IMR-90 (cell line): Measurements from ENCODE around the gene ZNF618. TPM values are rescaled to one million over a fixed set of nuclear protein-coding genes. Genes with fewer than 3 reads are reported as not detected.

Source experiments
- ATAC-seq: fragments of 200-7000 bp; cut with Tn5 transposase; 2 replicates; pipeline ENCODE4 v1.9.1; 2020; ENCODE audit warnings: low read depth, mild to moderate bottlenecking, moderate library complexity
- BruUV-seq: library from RNA; stranded (reverse); fragments of 400-500 nt; replicated peaks from 2 replicates; lab custom pipeline; 2021; lab: Mats Ljungman, UMichigan
- CTCF ChIA-PET: fragments of 300-600 bp; formaldehyde crosslinking; extraction: SDS; loops from one replicate; lab custom pipeline; 2021; ENCODE audit warnings: antibody characterized with exemption; lab: Yijun Ruan, JAX
- POLR2A ChIA-PET: fragments of 300-600 bp; sonication (Branson Sonifier 250); formaldehyde crosslinking; loops from one replicate; lab custom pipeline; 2022; ENCODE audit warnings: antibody characterized with exemption; ENCODE audit not compliant: unreplicated experiment; lab: Charles Lee
- DNase-seq: peaks from one replicate; pipeline ENCODE4 v3.0.0; 2013
- H2AFZ ChIP-seq: replicated peaks from 2 replicates; pipeline ENCODE3; 2013; ENCODE audit warnings: low read length, mild to moderate bottlenecking; ENCODE audit not compliant: poor library complexity
- H2AK5ac ChIP-seq: 2 replicates; pipeline ENCODE4 v1.6.1; 2013; ENCODE audit warnings: low read depth, low read length, inconsistent platforms
- H2AK9ac ChIP-seq: replicated peaks from 2 replicates; pipeline ENCODE3; 2013; ENCODE audit warnings: mild to moderate bottlenecking, low read depth, low read length, moderate library complexity; ENCODE audit not compliant: poor library complexity
- H2BK120ac ChIP-seq: 2 replicates; pipeline ENCODE4 v1.6.1; 2013; ENCODE audit warnings: low read depth, low read length, inconsistent platforms
- H2BK15ac ChIP-seq: 3 replicates; pipeline ENCODE4 v1.6.1; 2013; ENCODE audit warnings: low read depth, low read length, inconsistent platforms
- H2BK20ac ChIP-seq: 2 replicates; pipeline ENCODE4 v1.6.1; 2013; ENCODE audit warnings: low read depth, mild to moderate bottlenecking, inconsistent platforms, low read length, moderate library complexity
- H2BK5ac ChIP-seq: 2 replicates; pipeline ENCODE4 v1.6.1; 2013; ENCODE audit warnings: mild to moderate bottlenecking, low read depth, low read length, inconsistent platforms; ENCODE audit not compliant: poor library complexity, severe bottlenecking
- H3K14ac ChIP-seq: replicated peaks from 2 replicates; pipeline ENCODE4 v1.6.1; 2013; ENCODE audit warnings: low read depth, low read length, inconsistent platforms
- H3K18ac ChIP-seq: 2 replicates; pipeline ENCODE4 v1.6.1; 2013; ENCODE audit warnings: low read depth, low read length, control low read depth
- H3K23ac ChIP-seq: 2 replicates; pipeline ENCODE4 v1.6.1; 2013; ENCODE audit warnings: low read depth, low read length, inconsistent platforms
- H3K27ac ChIP-seq: 2 replicates; pipeline ENCODE4 v1.5.1; 2013; ENCODE audit warnings: mild to moderate bottlenecking, control low read depth, low read length; ENCODE audit not compliant: insufficient read depth
- H3K27me3 ChIP-seq: 2 replicates; pipeline ENCODE4 v1.6.1; 2013; ENCODE audit warnings: low read length; ENCODE audit not compliant: control insufficient read depth, insufficient read depth
- H3K36me3 ChIP-seq: 2 replicates; pipeline ENCODE4 v1.6.1; 2013; ENCODE audit warnings: low read length, mixed read lengths; ENCODE audit not compliant: control insufficient read depth, insufficient read depth
- H3K4ac ChIP-seq: 2 replicates; pipeline ENCODE4 v1.6.1; 2013; ENCODE audit warnings: low read depth, low read length, inconsistent platforms
- H3K4me1 ChIP-seq: 2 replicates; pipeline ENCODE4 v1.6.1; 2013; ENCODE audit warnings: low read length, mixed read lengths; ENCODE audit not compliant: control insufficient read depth, insufficient read depth
- H3K4me2 ChIP-seq: 2 replicates; pipeline ENCODE4 v1.6.1; 2013; ENCODE audit warnings: low read depth, mild to moderate bottlenecking, control low read depth, low read length, moderate library complexity
- H3K4me3 ChIP-seq: 2 replicates; pipeline ENCODE4 v1.5.1; 2013; ENCODE audit warnings: low read depth, mild to moderate bottlenecking, control low read depth, low read length, moderate library complexity; ENCODE audit not compliant: insufficient read depth
- H3K56ac ChIP-seq: 2 replicates; pipeline ENCODE4 v1.6.1; 2013; ENCODE audit warnings: low read length, inconsistent platforms; ENCODE audit not compliant: insufficient read depth; ENCODE audit errors: extremely low read depth
- H3K79me1 ChIP-seq, 2 experiments: 2 replicates each; pipeline ENCODE4 v1.6.1; 2013; ENCODE audit warnings: low read length in 2 of 2, inconsistent platforms in 1 of 2, low read depth in 1 of 2
- H3K9ac ChIP-seq: 2 replicates; pipeline ENCODE4 v1.6.1; 2013; ENCODE audit warnings: low read depth, low read length, control low read depth
- H3K9me1 ChIP-seq: 2 replicates; pipeline ENCODE4 v1.6.1; 2013; ENCODE audit warnings: low read length, inconsistent platforms; ENCODE audit not compliant: insufficient read depth
- H3K9me3 ChIP-seq: 2 replicates; pipeline ENCODE4 v1.6.1; 2013; ENCODE audit warnings: low read length; ENCODE audit not compliant: control insufficient read depth, insufficient read depth
- H4K20me1 ChIP-seq: 2 replicates; pipeline ENCODE4 v1.6.1; 2013; ENCODE audit warnings: low read length, inconsistent platforms; ENCODE audit not compliant: insufficient read depth
- H4K5ac ChIP-seq: 2 replicates; pipeline ENCODE4 v1.6.1; 2013; ENCODE audit warnings: mild to moderate bottlenecking, low read depth, low read length, control low read depth
- H4K8ac ChIP-seq, 2 experiments: 2 replicates each; pipeline ENCODE4 v1.6.1; 2013; ENCODE audit warnings: low read depth in 2 of 2, low read length in 2 of 2, control low read depth in 1 of 2, inconsistent platforms in 1 of 2
- H4K91ac ChIP-seq: 2 replicates; pipeline ENCODE4 v1.6.1; 2013; ENCODE audit warnings: low read depth, low read length, inconsistent platforms; ENCODE audit not compliant: insufficient read depth
- ELK1 ChIP-seq: fragments of 150-350 bp; IDR thresholded peaks from 2 replicates; pipeline ENCODE4 v1.6.1; 2016; ENCODE audit warnings: low read depth, mild to moderate bottlenecking, low read length, moderate library complexity, borderline replicate concordance
- NFE2L2 ChIP-seq: fragments of 150-350 bp; IDR thresholded peaks from 2 replicates; pipeline ENCODE4 v1.6.1; 2016; ENCODE audit warnings: low read depth, mild to moderate bottlenecking, low read length
- WGBS, 2 experiments: methylation state at CpG; one replicate each; pipeline versions ENCODE4 v1.1.5 to v1.1.7; 2013; ENCODE audit warnings: missing lambda C conversion rate in 2 of 2; ENCODE audit not compliant: insufficient read length in 1 of 2; ENCODE audit errors: extremely low coverage in 2 of 2; 5-methylcytosine and 5-hydroxymethylcytosine counted together
- dilution Hi-C: fragments of 300-500 bp; cut with HindIII; formaldehyde crosslinking; loops from one replicate; pipeline ENCODE4 v1.14.3; 2018; ENCODE audit warnings: low sequenced_read_pairs; ENCODE audit not compliant: unreplicated experiment
- in situ Hi-C: fragments of 300-500 bp; cut with MboI; formaldehyde crosslinking; loops from 3 replicates; pipeline ENCODE4 v1.14.3; 2019; ENCODE audit warnings: low sequenced_read_pairs, inconsistent platforms, mixed read lengths
- intact Hi-C: fragments of 100-400 bp; cut with micrococcal nuclease; formaldehyde crosslinking; loops from 2 replicates; pipeline ENCODE4 v1.10.0; 2022
- polyA plus RNA-seq, 3 experiments: library from polyadenylated mRNA; depleted of rRNA; stranded (reverse); fragments of >200 nt; gene quantifications; 2 replicates each; pipeline ENCODE4 v1.2.3, GENCODE V29; 2012; ENCODE audit warnings: low replicate concordance in 1 of 3
- total RNA-seq: library from RNA; depleted of rRNA; stranded (reverse); fragments of >200 nt; gene quantifications from 2 replicates; pipeline ENCODE4 v1.2.3, GENCODE V29; 2012

ZNF618 gene
- total and polyA plus RNA-seq, 2 of the 4 experiments (the other 2 are of a cell fraction) = 8.2 to 9.4 TPM

GRCh38 chr9:113851359-113851758 is 24.8 kb upstream of the ZNF618 start:
- Histone ChIP-seq H3K18ac (no peak overlapping the region), H2BK20ac (no peak overlapping the region), H3K36me3 (no peaks in the 10 kb centered on the region), H3K4me3 (no peak overlapping the region), H2BK15ac (no peak overlapping the region), H3K9me3 (peaks cover 8% of the 10 kb centered on the region), H3K14ac (no peak overlapping the region), H2BK120ac (no peak overlapping the region), H3K4ac (no peak overlapping the region), H3K27me3 (peaks cover 14% of the 10 kb centered on the region), H3K23ac (no peak overlapping the region), H3K27ac (no peak overlapping the region), H3K79me1 (no peaks in the 10 kb centered on the region), H4K20me1 (no peaks in the 10 kb centered on the region), H4K91ac (no peak overlapping the region), H4K5ac (no peak overlapping the region), H2BK5ac (no peak overlapping the region), H3K4me2 (no peak overlapping the region), H3K9ac (no peak overlapping the region), H2AFZ (no peak overlapping the region), H3K56ac (no peak overlapping the region), H3K9me1 (no peaks in the 10 kb centered on the region), H3K4me1 (no peaks in the 10 kb centered on the region), H4K8ac (no peak overlapping the region), H2AK9ac (no peak overlapping the region), H2AK5ac (no peak overlapping the region)
- POLR2A ChIA-PET = no interaction called here
- no peak for DNase-seq
- no peak for ATAC-seq
- TF ChIP-seq NFE2L2 (no peak), ELK1 (no peak)
- BruUV-seq = no TSS peak
- intact Hi-C loops (no loop called here), in situ Hi-C loops (loop anchor here (25.0 kb wide), 1 partner anchor 89 kb away; no protein-coding TSS in a partner anchor), dilution Hi-C loops (no loop called here)
- CTCF ChIA-PET = no interaction called here
- WGBS, 2 experiments = 90% methylated on average over 2 of the region's 25 CpGs; no CpG with 5 or more reads in 1 of the 2 experiments
